Activated CD8-positive, alpha-beta memory T cell treated with anti-CD3 and anti-CD28 coated beads for 24 hours (primary cell): Measurements from ENCODE around the gene SURF2.

Experiments used
- DNase-seq: peaks from one replicate; pipeline ENCODE4 v3.0.0-alpha.2; 2020

The SURF2 gene

GRCh38 chr9:133404454-133405002 lies 48.2 kb downstream of the SURF2 start:
- DNase-seq: no peak

- no peak for DNase-seq
These were observed 49.4 kb downstream of the SURF2 start for GRCh38 chr9:133405508-133406438.

GRCh38 chr9:133406480-133407307 lies 50.3 kb downstream of the SURF2 start:
- DNase-seq: peak; percentile 90

GRCh38 chr9:133408042-133408441 lies 51.7 kb downstream of the SURF2 start:
- DNase-seq: no peak
